ENCODE data around the gene RPTOR.
"Not testable (repeated sequence)": the region's sequence is repeated elsewhere in the genome, so short reads cannot be mapped to it uniquely, and the experiment has no call there.

Gene RPTOR

DNA sequence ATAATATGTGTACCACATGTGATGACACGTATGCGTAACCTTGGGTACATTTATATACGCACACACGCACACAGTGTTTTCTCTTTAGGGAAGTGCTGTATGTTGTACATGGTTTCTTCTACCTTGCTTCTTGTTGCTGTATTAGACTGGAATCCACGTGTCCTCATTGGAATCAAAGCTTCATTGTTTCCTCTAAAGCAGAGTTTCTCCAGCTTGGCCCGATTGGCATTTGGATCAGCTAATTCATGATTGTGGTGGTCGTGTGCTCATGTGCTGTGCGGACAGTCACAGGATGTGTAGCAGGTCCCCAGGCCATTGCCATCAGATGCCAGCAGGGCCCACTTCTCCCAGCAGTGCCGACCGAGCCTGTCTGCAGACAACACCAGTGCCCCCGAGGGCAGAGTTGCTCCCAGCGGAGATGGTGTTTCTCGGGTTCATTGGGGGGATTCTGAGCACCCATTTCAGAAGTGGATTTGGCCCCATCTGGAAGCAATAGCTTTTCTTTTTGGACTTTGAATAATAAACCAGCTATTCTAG, 148.4 kb downstream of the RPTOR start:
- H3K4me3 ChIP-seq (ENCODE audit: low read depth, low read length), result no peak overlapping the region

DNA sequence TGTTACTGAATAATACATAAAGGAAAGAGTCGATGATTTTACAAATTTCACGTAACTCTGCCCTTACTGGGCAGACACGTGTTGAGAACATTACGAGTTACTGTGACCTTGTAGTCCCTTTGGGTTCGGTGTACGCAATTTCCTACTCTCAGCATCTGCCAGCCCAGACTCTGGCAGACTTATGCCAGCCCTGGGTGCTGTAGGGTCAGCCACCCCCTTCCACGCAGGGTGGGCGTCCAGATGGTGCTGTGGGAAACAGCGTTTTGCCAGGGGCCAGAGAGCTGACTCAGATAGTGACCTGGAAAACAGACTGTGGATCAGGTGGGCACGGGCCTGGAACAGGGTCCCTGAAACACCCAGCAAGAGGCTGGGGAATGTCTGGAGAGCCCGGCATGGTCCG, 148.9 kb downstream of the RPTOR start:
- no peak overlapping the region for H3K4me3 ChIP-seq (ENCODE audit: low read depth, low read length)

DNA sequence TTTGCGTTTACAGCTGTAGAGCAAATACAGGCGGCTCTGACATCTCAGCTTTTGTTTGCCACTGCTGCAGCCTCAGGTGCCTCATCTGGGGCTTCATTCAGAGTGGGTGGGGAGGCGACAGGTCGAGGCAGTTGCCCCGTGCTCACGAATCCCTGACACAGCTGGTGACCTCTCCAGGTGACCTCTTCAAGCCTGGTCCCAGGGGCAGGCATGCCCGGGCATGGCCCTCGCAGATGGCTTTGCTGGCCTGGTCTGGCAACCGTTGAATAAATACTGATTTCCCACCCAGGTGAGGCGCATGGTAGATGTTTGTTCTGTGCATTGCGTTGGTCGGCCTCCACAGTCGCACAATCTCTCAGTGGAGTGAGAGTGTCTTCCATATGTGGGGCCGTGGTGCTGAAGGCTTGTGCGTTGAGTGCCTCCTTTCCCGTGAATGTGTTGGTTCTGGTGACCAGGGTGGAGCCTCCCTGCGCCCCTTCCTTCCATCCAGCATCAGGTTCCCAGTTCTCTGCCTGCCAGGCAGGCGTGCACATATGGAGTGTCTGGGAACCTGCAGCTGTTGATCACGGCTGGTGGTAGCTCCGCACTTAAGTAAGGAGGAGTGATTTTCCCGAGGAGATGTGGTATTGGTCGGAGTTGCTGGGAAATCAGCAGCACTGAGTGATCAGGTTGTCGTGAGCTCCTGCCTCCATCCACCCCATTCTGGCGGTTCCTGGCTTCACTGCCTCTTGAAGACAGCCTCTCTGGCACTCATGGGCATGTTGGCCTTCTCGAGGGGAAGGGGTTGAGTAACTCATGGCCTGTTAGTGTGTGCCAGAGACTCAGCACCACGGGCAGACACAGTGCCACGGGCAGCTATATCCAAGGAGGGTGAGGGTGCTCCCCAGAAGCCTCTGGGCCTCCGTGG, 149.7 kb downstream of the RPTOR start:
- H3K4me3 ChIP-seq (ENCODE audit: low read depth, low read length), result no peak overlapping the region

DNA sequence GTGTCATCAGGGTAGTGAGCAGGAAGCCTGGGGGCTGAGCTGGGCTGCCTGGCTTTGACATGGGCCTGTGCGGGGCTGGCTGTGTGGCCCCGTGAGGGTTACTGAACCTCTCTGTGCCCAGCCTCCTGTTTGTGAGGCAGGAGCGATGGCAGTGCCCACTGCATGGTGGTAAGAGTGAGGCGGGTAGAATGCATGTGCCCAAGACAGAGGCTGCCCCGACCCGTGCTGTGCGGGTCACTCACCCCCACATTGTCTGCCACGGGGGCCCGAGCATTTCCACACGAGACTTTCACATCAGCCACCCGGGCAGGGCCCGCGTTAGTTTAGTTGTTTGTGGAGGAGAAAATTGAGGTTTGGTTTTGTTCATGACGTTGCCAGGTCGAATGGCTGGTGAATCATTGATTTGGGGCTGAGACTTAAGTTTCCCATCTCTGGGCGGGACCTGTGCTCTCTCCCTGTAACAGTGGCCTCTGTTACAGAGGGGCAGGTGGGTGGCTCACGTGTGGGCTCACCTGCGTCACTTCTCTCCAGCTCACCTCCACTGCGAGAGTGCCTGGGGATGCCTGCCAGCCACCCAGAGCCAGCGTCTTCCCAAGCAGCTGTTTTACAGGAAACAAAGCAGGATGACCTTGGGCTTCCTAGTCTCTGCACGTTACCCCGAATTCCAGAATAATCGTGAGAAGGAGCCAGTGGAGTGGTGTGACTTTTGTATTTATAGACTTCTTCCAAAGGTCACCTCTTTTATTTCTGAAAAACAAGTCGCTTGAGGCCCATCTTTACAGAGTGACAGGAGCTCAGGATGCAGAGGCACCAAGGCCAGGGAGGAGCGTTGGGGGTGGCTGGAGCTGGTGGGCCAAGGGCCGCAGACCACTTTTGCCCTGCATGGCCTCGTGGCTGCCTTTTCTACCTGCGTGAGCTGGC, 150.6 kb downstream of the RPTOR start:
- no peak overlapping the region for H3K4me3 ChIP-seq (ENCODE audit: low read depth, low read length)

DNA sequence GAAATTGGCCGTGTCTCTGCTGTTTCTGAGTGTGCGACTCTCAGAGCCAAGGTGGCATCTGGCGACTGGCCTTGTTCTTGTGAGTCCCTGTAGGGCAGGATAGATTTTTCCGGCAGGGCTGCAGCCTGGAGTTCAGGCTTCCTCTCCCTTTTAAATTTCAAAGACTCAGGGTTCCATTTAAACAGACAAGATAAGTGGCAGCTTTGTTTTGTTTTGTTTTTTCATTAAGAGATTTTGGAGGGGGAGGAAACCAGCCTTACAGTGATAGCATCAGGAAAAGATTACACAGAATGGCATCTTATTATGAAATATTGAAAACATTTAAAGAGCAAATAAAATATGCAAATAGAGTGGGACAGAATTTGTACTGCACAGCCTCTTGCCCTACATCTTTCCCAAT, 151.3 kb downstream of the RPTOR start:
- H3K4me3 ChIP-seq (ENCODE audit: low read depth, low read length), result no peak overlapping the region

DNA sequence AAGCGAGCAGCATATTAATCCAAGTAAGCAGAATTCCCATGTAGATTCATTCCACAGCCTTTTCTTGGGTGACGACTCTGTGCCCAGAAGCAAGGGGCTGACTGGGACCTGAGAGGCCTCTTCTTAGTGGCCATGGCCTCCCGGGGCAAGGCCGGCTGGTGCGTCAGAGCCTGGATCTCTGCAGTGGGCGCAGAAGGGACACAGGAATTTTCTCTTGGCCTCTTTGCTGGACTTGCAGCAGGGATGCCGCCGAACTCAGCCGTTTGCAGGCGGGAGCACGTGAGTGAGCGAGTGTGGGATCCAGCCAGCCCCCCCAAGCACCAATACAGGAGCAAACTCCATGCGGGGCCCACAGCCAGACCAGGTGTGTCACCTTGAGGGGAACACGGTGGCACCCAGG, 151.8 kb downstream of the RPTOR start:
- no peak overlapping the region for H3K4me3 ChIP-seq (ENCODE audit: low read depth, low read length)

DNA sequence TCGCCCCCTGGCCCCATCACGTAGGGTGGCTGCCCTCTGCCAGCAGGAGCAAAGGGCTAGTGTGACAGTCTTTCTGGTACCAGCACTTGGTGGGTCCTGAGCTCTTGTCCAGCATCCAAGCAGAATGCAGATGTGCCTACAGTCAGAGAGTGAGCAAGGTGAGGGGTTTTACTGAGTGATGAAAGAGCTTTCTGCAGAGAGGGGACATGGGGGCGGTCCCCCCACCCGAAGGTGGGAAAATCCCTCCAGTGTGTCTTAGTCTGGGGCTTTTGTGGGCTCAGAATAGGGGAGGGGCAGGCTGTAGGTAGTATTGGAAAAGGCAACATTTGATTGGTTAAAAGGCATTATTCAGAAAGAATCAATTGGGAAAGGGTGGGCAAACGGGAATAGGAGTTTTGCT, 152.3 kb downstream of the RPTOR start:
- H3K4me3 ChIP-seq (ENCODE audit: low read depth, low read length), result no peak overlapping the region

DNA sequence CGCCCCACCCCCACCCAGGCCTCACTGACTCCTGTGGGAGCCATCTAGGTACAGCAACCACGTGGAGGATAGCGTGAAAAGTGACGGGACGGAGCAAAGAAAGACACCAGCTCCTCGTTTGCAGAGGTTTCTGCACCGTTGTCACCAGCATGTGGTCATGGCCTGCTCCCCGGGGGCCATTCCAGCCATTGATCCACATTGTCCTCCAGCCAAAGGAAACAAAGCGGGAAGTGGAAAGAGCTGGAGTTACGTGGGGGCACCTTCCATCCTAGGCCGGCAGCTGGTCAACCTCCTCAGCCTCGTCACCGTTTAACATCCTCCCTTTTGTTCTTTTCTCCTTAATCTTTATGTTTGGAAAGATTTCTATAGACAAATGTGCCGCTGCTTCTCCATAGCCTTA, 153.7 kb downstream of the RPTOR start:
- H3K4me3 ChIP-seq (ENCODE audit: low read depth, low read length), result no peak overlapping the region

DNA sequence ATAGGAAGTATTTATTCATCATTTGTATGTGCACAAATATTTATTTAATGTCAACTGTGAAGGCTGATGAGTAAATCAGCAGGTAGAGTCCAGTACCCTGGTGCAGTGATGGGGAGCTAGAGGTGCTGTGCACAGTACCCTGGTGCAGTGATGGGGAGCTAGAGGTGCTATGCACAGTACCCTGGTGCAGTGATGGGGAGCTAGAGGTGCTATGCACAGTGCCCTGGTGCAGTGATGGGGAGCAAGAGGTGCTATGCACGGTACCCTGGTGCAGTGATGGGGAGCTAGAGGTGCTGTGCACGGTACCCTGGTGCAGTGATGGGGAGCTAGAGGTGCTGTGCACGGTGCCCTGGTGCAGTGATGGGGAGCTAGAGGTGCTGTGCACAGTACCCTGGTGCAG, 154.6 kb downstream of the RPTOR start:
- not testable (repeated sequence) for H3K4me3 ChIP-seq (ENCODE audit: low read depth, low read length)

DNA sequence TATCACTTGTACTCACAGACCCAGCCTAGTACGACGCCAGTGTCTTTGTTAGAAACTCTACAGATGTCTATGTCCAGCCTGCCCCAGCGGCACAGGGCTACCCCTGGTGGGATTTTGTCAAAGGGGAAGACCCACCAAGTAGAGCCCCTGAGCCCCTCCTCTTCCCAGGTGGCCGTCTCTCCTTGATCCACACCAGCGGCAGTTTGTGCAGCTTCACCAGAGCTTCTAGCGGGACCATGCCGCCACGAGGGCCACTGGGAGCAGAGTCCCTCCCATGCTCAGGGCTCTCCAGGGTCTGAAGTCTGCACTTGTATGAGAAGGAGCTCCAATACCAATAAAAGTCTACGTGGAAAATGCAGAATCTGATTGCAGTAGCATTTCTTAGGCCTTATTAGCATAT, 157.1 kb downstream of the RPTOR start:
- no peak overlapping the region for H3K4me3 ChIP-seq (ENCODE audit: low read depth, low read length)

DNA sequence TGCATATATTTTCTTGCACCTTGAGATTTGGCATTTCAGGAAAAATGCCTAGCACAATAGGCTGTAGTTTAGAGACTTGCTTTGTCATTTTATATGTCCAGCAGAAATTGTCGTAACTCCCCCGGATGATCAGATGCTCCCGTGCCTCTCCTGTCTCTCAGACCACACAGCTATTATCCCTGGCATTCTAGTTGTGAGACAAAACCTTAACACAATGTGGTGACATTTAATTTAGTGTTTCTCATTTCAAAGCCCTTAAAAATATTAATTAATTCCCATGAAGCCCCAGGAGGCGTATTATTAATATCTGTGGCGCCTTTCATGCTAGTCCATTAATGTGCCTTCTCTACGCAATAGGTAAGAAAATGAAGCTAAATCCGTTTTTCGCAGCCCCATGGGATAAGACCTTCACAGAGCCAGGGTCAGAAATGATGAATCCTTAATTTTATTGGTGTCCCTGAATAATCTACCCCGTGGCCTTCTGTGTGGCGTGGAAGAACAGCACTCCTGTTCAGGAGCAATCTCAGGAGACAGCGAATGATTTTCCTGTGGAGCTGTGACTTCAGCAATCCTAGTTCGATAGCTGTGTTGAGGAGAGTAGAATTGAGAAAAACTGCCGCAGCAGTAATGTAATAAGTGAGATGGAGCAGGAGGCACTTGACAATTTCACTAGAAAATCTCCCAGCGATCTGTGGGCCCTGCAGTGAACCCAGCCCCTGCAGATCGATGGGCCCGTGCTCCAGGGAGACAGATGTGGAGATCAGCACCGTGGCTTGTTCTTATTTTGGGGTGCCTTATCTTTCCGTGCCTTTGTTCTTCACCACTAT, 157.9 kb downstream of the RPTOR start:
- H3K4me3 ChIP-seq (ENCODE audit: low read depth, low read length), result no peak overlapping the region

DNA sequence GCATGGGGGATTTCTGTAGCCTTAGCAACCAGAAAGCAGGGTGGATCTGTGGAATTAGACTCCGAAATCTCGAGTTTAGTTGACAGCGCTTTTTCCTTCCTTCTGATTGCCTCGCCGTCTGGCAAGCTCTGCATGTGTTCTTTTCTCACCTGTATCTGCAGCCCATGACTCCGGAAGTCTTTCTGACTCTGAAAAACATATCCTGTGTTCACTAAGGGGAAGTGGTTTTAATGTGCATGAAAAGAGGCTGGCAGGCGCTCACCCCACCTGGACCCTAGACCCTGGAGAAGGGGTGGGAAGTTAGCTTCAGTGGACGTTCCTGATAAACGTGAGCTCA, 158.5 kb downstream of the RPTOR start:
- no peak overlapping the region for H3K4me3 ChIP-seq (ENCODE audit: low read depth, low read length)

DNA sequence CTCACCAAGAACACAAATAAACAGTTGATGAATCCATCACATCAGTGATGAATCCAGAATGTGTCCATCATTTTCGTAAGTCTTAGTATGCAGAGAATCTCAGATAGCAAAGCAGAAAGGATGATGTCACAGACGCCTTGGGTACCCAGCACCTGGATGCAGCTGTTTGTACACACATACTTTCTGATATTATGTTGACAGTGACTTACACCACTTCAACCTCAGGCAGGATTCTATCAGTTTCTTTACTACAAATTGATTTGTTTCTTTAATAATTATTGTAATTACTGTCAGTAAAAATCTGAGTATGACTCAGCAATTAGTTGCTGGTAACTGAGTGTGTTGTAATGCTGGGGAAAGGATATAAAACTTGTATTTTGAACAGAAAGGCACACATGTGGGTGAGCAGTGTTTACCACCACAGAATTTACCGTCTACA, 159.8 kb downstream of the RPTOR start:
- H3K4me3 ChIP-seq (ENCODE audit: low read depth, low read length), result no peak overlapping the region

DNA sequence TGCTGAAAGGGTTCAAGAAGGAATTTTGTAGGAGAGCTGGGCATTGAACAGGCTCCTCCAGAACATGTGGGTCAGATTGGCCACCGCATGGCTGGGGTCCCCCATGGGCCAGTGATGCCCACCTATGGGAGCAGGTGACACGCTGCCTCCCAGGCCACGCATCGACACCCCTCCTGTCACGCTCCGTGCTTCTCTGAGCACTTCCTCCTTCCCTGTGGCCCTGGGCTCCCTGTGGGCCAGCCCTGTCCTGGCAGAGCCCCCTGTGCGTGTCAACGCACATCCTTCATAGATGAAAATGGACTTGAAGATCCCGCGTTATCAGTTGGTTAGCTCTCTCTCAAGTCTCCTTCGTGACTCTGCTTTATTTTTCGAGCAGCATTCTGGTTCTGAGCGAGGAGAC, 160.3 kb downstream of the RPTOR start:
- H3K4me3 ChIP-seq (ENCODE audit: low read depth, low read length), result no peak overlapping the region

DNA sequence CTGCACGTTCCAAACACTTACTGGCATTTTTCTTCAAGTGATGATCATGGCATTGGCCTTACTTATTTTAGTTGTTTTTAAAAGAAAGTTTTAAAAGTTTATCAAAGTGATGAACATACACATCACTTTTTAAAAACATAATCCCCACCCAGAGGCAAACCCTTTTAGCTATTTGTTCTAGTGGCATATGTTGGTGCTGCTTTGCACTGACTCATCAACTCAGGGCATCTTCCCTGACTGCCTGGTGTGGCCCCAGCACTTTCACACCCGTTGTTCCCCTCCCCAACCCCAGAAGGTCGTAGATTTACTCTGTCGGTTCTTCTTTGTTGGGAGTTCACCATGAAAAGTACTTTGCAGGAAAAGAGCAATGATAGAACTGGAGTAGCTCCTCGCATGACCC, 161.3 kb downstream of the RPTOR start:
- no peak overlapping the region for H3K4me3 ChIP-seq (ENCODE audit: low read depth, low read length)

DNA sequence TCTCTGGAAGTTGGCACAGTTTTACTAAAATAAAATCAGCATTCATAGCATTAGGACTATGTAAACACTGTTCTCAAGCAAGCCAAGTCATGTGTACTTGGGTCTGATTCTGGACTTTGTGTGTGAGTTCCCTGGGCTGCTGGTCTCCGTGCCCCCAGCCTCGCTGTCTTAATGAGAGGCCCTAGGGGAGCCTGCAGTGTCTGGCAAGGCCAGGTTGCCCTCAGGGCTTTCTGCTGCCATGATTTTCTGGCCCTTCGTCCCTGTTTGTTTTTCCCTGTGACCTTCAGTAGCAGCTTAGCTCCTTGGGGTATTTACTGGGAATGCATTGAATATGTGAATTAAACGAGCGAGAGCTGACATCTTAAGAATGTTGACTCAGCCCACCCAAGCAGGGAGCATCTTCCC, 161.8 kb downstream of the RPTOR start:
- H3K4me3 ChIP-seq (ENCODE audit: low read depth, low read length), result no peak overlapping the region

DNA sequence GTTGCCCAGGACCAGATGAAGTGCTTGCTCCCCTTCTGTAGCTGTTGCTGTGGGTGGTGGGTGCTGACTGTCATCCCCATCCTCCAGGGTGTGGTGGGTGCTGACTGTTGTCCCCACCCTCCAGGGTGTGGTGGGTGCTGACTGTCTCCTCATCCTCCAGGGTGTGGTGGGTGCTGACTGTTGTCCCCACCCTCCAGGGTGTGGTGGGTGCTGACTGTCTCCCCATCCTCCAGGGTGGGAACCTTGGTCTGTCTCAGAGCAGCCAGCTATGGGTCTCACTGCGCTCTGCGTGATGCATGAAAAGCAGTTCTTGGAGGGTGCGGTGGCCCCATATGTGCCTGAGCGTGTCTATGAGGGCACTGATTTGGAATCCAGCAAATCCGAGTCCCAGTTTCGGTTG, 163.8 kb downstream of the RPTOR start:
- H3K4me3 ChIP-seq (ENCODE audit: low read depth, low read length), result no peak overlapping the region

DNA sequence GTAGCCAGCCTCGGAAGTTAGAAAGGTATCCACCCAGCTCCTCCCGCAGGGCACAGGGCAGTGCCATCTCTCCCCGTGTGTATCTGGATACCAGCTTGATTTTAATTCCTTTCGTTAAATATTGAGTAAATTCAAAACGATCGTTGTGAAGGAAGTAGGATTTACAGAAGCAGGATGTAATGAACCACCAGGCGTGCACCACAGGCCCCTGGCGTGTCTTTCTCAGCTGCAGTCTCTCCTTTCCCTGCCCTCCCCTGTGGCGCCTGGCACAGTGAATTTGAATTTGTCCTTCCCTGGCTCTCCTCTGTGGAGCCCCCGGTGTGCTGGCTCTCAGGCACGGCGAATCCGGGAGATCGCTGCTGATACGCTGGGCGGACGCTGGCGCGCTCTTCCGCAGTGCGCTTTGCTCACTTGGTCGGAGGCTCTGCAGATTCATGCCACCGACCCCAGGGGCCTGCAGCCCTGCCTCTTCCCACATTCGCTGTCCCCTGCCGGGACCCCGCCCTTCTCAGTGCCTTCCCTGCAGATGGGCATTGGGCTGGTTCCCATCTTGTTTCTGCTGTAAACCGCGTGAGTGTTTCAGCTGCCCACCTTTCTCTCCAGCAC, 164.6 kb downstream of the RPTOR start:
- H3K4me3 ChIP-seq (ENCODE audit: low read depth, low read length), result no peak overlapping the region

DNA sequence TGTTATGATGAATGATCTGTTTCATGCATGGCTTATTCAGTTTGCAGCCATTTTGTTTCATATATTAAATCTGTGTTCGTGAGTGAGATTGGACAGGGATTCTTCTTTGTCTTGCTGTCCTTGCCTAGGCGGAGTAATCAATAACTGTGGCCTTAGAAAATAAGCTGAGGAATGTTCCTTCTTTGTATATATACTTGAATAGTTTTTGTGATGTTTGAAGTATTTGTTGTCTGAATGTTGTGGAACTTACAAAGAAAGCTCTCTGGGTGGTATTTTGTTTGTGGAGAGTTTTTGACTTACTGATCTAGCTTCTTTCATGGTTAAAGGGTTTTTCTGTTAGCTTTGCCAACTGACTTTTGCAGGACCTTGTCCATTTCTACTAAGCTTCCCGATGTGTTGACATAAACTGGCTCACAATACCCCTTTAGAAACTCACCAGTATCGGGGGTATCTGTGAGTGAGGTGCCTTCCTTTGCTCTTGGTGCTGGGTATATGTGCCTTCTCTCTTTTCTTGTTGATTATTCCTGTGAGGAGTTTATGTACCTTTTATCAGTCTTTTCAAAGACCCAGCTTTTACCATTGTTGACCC, 166.2 kb downstream of the RPTOR start:
- H3K4me3 ChIP-seq (ENCODE audit: low read depth, low read length), result no peak overlapping the region

DNA sequence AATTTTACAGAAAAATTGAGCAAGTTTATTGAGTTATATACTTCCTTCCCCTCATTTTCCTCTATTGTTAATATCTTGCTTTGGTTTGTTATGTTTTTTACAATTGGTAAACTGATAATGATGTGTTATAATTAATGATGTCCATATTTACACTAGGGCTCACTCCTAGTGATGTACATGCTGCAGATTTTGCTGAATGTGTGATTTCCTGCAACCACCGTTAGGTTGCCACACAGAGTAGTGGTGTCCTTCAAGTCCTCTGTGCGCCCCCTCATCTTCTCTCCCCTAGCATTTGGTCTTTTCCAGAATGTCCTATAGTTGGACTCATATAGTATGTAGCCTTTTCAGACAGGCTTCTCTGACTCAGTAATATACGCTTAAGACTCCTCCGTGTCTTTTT, 167.5 kb downstream of the RPTOR start:
- no peak overlapping the region for H3K4me3 ChIP-seq (ENCODE audit: low read depth, low read length)
